ENCODE measurements around the gene ABR. TPM values are rescaled to one million over a fixed set of nuclear protein-coding genes. Genes with fewer than 3 reads are reported as not detected.

The ABR gene
- total and polyA plus RNA-seq, 2 of the 8 experiments (the other 6 are each of a cell fraction or from before 2014, with no cell fraction given) = 44.8 to 47.2 TPM

DNA sequence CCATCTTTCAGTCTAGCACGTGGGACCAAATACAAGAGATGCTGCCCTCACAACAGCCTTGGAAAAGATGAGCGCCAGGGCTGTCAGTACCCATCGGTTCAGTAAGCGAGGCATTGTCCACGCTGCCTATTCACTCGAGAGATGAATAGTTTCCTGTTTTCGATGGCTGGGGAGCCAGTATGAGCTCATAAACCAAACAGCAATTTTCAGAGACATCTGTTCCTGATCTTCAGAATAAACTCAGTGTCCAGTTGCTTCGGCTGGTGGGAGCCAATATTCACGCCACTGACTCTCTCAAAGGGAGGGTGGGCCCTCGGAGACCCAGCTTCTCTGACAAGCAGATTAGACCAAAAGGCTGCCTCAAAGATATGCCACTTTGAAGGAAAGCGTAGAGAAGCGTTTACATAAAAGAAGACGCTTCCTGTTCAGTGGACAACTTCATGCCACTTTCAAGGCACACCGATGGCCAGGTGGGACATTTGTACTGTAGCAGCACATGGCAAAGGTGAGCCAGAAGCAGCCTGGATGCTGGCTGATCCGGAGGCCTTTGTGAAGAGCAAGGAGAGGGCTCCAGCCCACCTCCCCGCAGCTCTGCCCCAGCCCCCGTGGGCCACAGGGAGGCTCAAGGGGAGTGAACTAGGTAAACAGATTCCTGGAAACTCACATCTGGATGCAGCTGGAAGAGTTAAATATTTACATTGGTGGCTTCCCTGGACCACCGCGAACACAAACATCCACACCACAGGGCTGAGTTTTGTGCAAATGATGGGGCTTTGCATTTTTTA, 176.8 kb downstream of the ABR start:
- Histone ChIP-seq H2BK15ac (ENCODE audit: low read length) (no peak overlapping the region), H4K8ac (ENCODE audit: extremely low read depth, insufficient read depth, low read length) (no peak overlapping the region), H3K4me1 (replicated peaks in 1 of 4; ENCODE audit: control insufficient read depth in 3 of 4, insufficient read depth in 4 of 4, low read length in 3 of 4) (peaks cover 0 to 3% (median 1%) of the 10 kb centered on the region in 4 experiments; a peak in 5 of 7 replicates), H2AK5ac (ENCODE audit: low read depth, low read length) (no peak overlapping the region), H4K91ac (replicated peaks; ENCODE audit: insufficient read length, low read length) (no peak overlapping the region), H3K36me3 (ENCODE audit: control insufficient read depth in 2 of 4, insufficient read depth in 4 of 4, low read length in 3 of 4) (peaks cover 6 to 28% (median 17%) of the 10 kb centered on the region in 4 experiments), H3K23me2 (ENCODE audit: low read depth, low read length) (no peaks in the 10 kb centered on the region), H3K9me3 (ENCODE audit: insufficient read depth in 2 of 2, low read depth in 1 of 2, low read length in 1 of 2) (no peaks in the 10 kb centered on the region), H3K79me2 (ENCODE audit: control insufficient read depth in 1 of 2, insufficient read depth in 2 of 2, low read length in 2 of 2) (peaks cover 0 to 5% of the 10 kb centered on the region in 2 experiments; a peak in 2 of 4 replicates), H3K4me2 (ENCODE audit: insufficient read depth in 1 of 2, low read depth in 2 of 2, low read length in 2 of 2) (no peak overlapping the region), H4K20me1 (replicated peaks in 1 of 2; ENCODE audit: control insufficient read depth in 1 of 2, insufficient read depth in 2 of 2, low read length in 2 of 2) (peaks cover 2 to 5% of the 10 kb centered on the region in 2 experiments), H3K4me3 (ENCODE audit: extremely low read depth in 1 of 4, insufficient read depth in 2 of 4, low read depth in 3 of 4, low read length in 4 of 4) (no peak overlapping the region), H3K79me1 (ENCODE audit: low read depth, low read length) (peaks cover 6% of the 10 kb centered on the region; the same call in 1 of the 2 replicates), H3K9ac (replicated peaks in 1 of 4; ENCODE audit: extremely low read depth in 1 of 4, low read depth in 3 of 4, low read length in 3 of 4) (no peak overlapping the region), H3K23ac (ENCODE audit: insufficient read length) (no peak overlapping the region), H3K18ac (ENCODE audit: extremely low read depth, low read length) (no peak overlapping the region), H2BK5ac (ENCODE audit: low read depth, low read length) (no peak overlapping the region), H3K27ac (ENCODE audit: low read depth, low read length) (no peak overlapping the region), H2BK120ac (replicated peaks; ENCODE audit: low read depth, low read length) (no peak overlapping the region), H3K27me3 (replicated peaks in 1 of 4; ENCODE audit: control insufficient read depth in 3 of 4, extremely low read depth in 1 of 4, insufficient read depth in 3 of 4, low read length in 3 of 4) (no peaks in the 10 kb centered on the region), H2BK20ac (ENCODE audit: low read length) (no peak overlapping the region), H2AFZ (ENCODE audit: low read length) (no peak overlapping the region), H2BK12ac (ENCODE audit: low read depth, low read length) (no peak overlapping the region), H3K4ac (replicated peaks; ENCODE audit: insufficient read length, low read depth, low read length) (no peak overlapping the region), H3K56ac (replicated peaks; ENCODE audit: insufficient read length, low read depth, low read length) (no peak overlapping the region), H3K14ac (ENCODE audit: insufficient read length) (no peak overlapping the region), H4K5ac (ENCODE audit: insufficient read length, low read depth, low read length) (no peak overlapping the region)
- no peak for FAIRE-seq
- ChIA-PET CTCF (ENCODE audit: partially characterized antibody) (interaction anchor here (0.6 to 12.7 kb wide), 6 partner anchors 12 to 288 kb away, joined by 3 to 144 read pairs (median 3); no protein-coding TSS in a partner anchor), POLR2A (ENCODE audit: partially characterized antibody) (interaction anchor here (1.4 kb wide), 1 partner anchor 9 kb away, joined by 6 read pairs; no protein-coding TSS in a partner anchor)
- no peak for DNase-seq (ENCODE audit: low read depth in 1 of 2, low spot score in 2 of 2)
- TF ChIP-seq MAFK (IDR thresholded peaks at IDR 0.05; ENCODE audit: low read depth, low read length) = no peak
- TF ChIP-seq, protein P1, sequence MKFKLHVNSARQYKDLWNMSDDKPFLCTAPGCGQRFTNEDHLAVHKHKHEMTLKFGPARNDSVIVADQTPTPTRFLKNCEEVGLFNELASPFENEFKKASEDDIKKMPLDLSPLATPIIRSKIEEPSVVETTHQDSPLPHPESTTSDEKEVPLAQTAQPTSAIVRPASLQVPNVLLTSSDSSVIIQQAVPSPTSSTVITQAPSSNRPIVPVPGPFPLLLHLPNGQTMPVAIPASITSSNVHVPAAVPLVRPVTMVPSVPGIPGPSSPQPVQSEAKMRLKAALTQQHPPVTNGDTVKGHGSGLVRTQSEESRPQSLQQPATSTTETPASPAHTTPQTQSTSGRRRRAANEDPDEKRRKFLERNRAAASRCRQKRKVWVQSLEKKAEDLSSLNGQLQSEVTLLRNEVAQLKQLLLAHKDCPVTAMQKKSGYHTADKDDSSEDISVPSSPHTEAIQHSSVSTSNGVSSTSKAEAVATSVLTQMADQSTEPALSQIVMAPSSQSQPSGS (IDR thresholded peaks at IDR 0.05; ENCODE audit: low read length) = no peak
- no peak for TF ChIP-seq HDAC2 (IDR thresholded peaks at IDR 0.05; ENCODE audit: borderline replicate concordance in 1 of 2, low read depth in 2 of 2, low read length in 2 of 2)
- TF ChIP-seq, protein P2, sequence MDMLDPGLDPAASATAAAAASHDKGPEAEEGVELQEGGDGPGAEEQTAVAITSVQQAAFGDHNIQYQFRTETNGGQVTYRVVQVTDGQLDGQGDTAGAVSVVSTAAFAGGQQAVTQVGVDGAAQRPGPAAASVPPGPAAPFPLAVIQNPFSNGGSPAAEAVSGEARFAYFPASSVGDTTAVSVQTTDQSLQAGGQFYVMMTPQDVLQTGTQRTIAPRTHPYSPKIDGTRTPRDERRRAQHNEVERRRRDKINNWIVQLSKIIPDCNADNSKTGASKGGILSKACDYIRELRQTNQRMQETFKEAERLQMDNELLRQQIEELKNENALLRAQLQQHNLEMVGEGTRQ (IDR thresholded peaks at IDR 0.05; ENCODE audit: low read length) = no peak
- no peak for TF ChIP-seq POLR2AphosphoS5 (IDR thresholded peaks at IDR 0.05; ENCODE audit: low read depth, low read length)
- 86% methylated on average over 19 of the region's 19 CpGs; no CpG with 5 or more reads in 1 of the 2 experiments for WGBS, 2 experiments (ENCODE audit: extremely low coverage in 1 of 2, insufficient coverage in 1 of 2, insufficient read length in 1 of 2, insufficient replicate concordance in 2 of 2, low coverage in 1 of 2, low lambda C conversion rate in 2 of 2, missing lambda C conversion rate in 1 of 2)
